Activated naive CD4-positive, alpha-beta T cell (primary cell): ENCODE measurements around the gene DDX51.
"Not testable (repeated sequence)": the region's sequence is repeated elsewhere in the genome, so short reads cannot be mapped to it uniquely, and the experiment has no call there.

ENCODE experiments used
- DNase-seq, 4 experiments: peaks; one replicate each; lab custom pipeline; 2025; lab: John Stamatoyannopoulos, UW

Gene DDX51

DNA sequence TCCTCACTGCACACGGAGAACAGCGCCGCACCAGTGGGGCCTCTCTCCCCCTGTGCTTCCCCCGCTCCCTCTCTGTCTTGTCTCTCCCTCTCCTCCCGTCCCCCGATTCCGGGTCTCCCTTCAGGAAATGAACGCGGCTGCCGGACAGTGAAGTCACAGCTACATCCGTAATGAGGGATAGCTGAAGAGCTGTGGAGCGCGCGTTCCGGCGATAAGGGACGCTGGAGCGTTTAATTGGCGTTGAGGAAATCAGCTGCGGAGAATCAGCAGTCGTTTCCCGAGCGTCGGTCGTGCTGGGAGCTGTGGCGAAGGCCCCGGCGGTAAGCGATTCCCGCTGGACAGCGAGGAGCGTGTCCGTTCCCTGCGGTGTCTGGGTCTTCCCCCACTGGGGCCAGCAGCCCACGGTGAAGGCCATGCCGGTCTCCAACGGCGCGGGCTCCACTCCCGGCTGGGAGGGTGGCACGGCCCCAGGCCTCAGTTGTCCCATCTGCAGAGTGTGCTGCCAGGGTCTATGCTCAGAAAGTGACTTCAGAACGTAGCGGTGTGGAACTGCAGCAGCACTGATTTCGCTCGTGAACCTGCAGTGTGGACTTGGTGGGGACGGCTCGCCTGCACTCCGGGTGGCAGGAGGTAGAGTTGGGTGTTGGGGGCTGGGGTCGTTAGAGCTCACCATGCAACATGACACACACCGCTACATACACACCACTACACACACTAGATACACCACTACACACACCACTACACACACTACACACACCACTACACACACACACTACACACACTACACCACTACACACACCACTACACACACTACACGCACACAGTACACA is 11.0 kb upstream of the DDX51 start:
- DNase-seq: no peak

GRCh38 chr12:132154341-132154761 is 10.2 kb upstream of the DDX51 start:
- DNase-seq: no peak

DNA sequence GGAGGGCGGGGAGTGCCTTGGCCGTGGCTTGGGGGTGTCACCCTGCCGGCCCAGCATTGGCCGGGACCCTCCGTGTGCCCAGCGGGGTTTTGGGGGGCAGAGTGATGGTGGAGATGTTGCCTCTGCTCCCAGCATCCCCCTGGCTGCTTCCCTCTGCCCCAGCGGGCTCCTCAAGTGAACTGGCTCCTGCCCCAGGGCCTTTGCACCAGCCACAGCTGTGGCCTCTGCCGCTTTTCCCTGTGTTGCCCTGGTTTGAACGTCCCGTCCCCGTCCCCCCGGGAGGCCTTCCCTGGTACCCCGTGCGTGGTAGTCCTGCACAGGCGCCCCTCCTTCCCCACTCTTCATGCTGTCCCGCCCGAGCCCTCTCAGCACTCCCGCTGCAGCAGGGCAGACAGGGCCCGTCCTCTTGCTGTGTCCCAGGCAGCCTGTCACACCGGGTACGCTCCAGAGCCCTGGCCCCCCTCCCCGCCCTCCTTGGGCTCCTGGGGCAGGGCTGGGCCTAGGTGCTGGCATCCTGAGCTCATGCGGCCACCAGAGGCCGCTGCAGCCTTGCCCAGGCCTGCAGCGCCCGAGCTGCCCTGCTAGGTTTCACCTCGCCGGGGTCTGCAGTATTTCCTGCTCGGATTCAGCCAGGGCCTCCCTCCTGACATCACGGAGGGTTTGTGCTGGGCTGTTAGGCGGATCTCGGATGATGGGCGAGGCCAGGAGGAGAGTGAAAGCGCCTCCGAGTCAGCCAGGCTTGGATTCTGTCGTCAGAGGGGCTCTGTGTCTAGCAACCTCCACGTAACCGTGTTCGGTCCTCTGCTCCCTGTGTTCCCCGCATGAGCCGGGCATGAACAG is 9.6 kb upstream of the DDX51 start:
- DNase-seq: peak in 3 of 4 experiments; percentile 21 to 68 (median 51)

DNA sequence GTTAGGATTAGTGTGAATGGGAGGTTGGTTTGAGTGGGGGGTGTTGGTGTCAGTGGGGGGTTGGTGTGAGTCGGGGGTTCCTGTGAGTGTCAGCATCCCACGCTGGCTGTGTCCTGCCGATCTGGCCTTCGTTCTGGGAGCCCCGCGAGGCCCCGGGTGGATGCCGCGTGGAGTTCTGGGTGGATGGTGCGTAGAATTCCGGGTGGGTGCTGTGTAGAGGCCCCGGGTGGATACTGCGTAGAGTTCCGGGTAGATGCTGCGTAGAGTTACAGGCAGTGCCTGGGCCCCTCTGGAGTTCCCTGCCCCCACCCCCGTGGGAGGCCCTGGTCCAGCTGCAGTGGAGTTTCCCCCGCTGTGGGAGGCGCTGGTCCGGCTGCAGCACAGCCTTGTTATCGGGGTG is 8.8 kb upstream of the DDX51 start:
- no peak for DNase-seq

- no peak for DNase-seq
Observed at GRCh38 chr12:132152411-132152821, 8.3 kb upstream of the DDX51 start.

DNA sequence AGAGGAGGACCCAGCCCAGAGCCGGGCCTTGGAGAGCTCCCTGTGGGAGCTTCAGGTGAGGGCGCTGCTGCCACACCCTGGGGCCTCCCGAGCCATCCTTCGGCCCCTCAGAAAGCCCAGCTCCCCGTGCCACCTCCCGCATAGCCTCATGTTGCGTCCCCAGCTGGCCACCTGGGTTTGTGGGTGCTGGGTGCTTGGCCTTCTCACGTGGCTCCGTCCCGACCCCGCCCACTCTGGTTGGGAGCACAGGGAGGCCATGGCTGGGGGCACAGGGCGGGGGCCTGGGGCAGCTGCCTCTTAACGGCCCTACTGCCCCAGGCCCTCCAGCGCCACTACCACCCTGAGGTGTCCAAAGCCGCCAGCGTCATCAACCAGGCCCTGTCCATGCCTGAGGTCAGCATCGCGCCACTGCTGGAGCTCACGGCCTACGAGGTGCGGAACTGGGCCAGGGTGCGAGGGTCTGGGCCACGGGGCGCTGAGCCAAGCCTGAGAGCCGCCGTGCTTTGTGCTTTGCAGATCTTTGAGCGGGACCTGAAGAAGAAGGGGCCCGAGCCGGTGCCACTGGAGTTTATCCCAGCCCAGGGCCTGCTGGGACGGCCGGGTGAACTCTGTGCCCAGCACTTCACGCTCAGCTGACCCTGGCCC is 7.8 kb upstream of the DDX51 start:
- no peak for DNase-seq

DNA sequence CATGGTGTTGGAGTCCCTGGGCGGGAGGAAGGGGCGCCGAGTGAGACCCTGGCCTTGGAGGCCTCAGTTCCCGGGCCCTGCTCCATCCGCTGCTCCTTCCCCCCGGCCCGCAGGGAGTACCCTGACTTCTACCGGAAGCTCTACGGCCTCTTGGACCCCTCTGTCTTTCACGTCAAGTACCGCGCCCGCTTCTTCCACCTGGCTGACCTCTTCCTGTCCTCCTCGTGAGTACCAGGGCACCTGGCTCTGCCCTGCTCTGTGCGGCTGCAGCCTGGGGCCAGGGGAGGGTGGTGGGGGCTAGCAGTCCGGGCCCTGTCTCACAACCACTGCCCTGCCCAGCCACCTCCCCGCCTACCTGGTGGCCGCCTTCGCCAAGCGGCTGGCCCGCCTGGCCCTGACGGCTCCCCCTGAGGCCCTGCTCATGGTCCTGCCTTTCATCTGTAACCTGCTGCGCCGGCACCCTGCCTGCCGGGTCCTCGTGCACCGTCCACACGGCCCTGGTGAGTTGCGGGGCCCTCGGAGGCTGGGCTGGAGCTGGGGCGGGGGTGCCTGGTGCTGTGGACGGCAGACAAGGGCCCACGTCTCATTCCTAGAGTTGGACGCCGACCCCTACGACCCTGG is 7.1 kb upstream of the DDX51 start:
- DNase-seq: no peak

GRCh38 chr12:132150780-132151144 is 6.6 kb upstream of the DDX51 start:
- DNase-seq: no peak

- DNase-seq: not testable (repeated sequence)
Observed at GRCh38 chr12:132149526-132149925, 5.4 kb upstream of the DDX51 start.

GRCh38 chr12:132148368-132149045 is 4.4 kb upstream of the DDX51 start:
- no peak for DNase-seq

GRCh38 chr12:132147423-132148367 is 3.6 kb upstream of the DDX51 start:
- DNase-seq: no peak

- DNase-seq: no peak
Observed at GRCh38 chr12:132146772-132147422, 2.8 kb upstream of the DDX51 start.

DNA sequence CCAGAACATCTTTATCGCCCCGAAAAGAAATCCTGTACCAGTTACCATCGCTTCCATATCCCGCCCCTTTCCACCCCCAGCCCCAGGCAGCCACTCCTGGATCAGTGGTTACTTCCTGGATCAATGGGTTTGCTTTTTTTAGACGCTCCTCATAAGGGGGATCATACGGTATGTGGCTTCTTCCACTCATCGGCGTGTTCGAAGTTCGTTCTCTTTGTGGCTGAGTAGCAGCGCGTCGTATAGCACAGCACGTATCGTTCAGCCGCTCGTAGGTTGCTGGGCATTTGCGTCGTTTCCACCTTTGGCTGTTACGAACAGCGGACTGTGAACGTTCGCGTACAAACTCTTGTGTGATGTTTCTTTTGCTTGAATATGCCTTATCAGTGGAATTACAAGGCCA is 2.0 kb upstream of the DDX51 start:
- no peak for DNase-seq

GRCh38 chr12:132145334-132145733 is 1.2 kb upstream of the DDX51 start:
- DNase-seq: no peak

DNA sequence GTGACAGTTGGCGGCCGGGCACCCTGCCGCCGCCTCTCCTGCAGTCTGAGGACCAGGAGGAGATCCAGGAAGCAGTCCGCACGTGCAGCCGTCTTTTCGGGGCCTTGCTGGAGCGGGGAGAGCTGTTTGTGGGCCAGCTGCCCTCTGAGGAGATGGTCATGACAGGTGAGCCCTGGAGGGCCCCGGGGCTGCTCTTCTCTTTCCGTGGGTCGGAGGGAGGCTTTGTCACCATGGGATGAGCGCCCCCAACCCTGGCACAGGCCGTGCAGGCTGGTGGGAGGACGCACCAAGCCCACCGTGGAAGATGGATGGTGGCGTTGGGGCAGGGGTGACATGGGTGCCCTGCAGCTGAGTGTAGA is 670 bp upstream of the DDX51 start:
- no peak for DNase-seq

DNA sequence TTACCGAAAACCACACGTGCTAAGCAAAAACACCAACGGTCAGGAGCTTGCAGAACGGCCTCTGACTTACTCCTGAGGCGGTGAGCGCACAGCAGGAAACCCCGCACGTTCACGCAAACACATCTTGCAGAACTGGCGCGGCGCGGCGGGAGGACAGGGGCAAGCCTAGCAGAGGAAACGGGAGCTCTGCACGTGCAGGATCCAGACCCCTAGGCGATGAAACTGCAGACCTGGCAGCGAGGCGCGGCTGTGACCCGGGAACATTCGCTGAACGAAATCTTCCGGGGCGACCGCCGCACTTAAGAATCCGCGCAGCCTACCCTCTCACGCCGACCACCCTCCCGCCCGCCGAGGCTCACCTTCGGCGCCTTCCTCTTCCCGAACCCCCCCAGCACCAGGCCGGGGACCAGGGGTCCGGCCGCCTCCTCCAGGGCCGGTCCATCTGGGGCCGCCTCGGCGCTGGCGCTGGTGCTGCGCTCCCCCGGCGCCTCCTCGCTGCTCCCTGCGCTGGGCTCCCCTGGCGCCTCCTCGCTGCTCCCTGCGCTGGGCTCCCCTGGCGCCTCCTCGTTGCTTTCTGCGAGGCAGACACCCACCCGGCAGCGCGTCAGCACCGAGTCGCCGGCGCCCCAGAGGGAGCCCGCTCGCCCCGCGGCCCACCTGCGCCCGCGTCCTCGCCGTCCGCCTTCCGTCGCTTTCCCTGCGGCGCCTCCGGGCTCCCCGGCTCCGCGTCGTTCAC is 615 bp downstream of the DDX51 start:
- DNase-seq: peak in 1 of 4 experiments; percentile 33

GRCh38 chr12:132142679-132143335 is 1.3 kb downstream of the DDX51 start:
- DNase-seq: no peak

GRCh38 chr12:132141976-132142678 is 2.0 kb downstream of the DDX51 start:
- DNase-seq: no peak
